ENCODE results near the gene PHLDA1. TPM values are rescaled to one million over a fixed set of nuclear protein-coding genes. Genes with fewer than 3 reads are reported as not detected.

The PHLDA1 gene
- total and polyA plus RNA-seq, 9 of the 15 experiments (the other 6 are each of a cell fraction or from before 2014, with no cell fraction given): 0.15 to 2.9 (median 0.54) TPM

- TF ChIP-seq CTCFL (IDR thresholded peaks at IDR 0.05; ENCODE audit: borderline replicate concordance, insufficient read depth, low read depth, low read length, poor library complexity, severe bottlenecking): no peak
- no peak for TF ChIP-seq ZNF695 (CRISPR knock-in tag; IDR thresholded peaks at IDR 0.05)
- no peak for TF ChIP-seq ZBTB33 (CRISPR knock-in tag; IDR thresholded peaks at IDR 0.05)
- no peak for TF ChIP-seq E2F6 (IDR thresholded peaks at IDR 0.05; ENCODE audit: borderline replicate concordance in 1 of 2, extremely low read depth in 1 of 2, insufficient read depth in 1 of 2, insufficient read length in 1 of 2, low read depth in 1 of 2, low read length in 1 of 2, poor library complexity in 1 of 2, severe bottlenecking in 1 of 2)
- TF ChIP-seq EGR1 (conservative IDR thresholded peaks at IDR 0.05): no peak
- no peak for TF ChIP-seq CHAMP1 (IDR thresholded peaks at IDR 0.05)
- TF ChIP-seq PURB (CRISPR knock-in tag; IDR thresholded peaks at IDR 0.05; ENCODE audit: low read depth): no peak
- no peak for TF ChIP-seq NR2F6 (CRISPR knock-in tag; IDR thresholded peaks at IDR 0.05)
- TF ChIP-seq HOXB6 (CRISPR knock-in tag; IDR thresholded peaks at IDR 0.05; ENCODE audit: borderline replicate concordance): no peak
- TF ChIP-seq HNRNPK (IDR thresholded peaks at IDR 0.05; ENCODE audit: low read depth, low read length, poor library complexity, severe bottlenecking): no peak
- TF ChIP-seq STAT5B (CRISPR knock-in tag; IDR thresholded peaks at IDR 0.05): no peak
- TF ChIP-seq ETS1 (conservative IDR thresholded peaks at IDR 0.05; ENCODE audit: control insufficient read depth, low read depth, low read length): no peak
- no peak for TF ChIP-seq POLR2AphosphoS5 (IDR thresholded peaks at IDR 0.05; ENCODE audit: control insufficient read depth, insufficient read depth, low read depth, low read length)
- TF ChIP-seq HDAC3 (IDR thresholded peaks at IDR 0.05; ENCODE audit: borderline replicate concordance, partially characterized antibody): no peak
These were observed 47.2 kb upstream of the PHLDA1 start (continued) for GRCh38 chr12:76078748-76079147.

Data from K562 (cell line).